Mesenchymal stem cell (in vitro differentiated cells and primary cell): ENCODE results near the gene SLCO2A1.

ENCODE experiments used
- DNase-seq: peaks from one replicate; pipeline ENCODE4 v3.0.0-alpha.2; 2013
- H2AFZ ChIP-seq: one replicate; pipeline ENCODE4 v1.6.1; 2013; ENCODE audit warnings: low read depth, mild to moderate bottlenecking, control low read depth, inconsistent platforms, low read length, moderate library complexity
- H2AK5ac ChIP-seq: 2 replicates; pipeline ENCODE4 v1.6.1; 2013; ENCODE audit warnings: low read length, moderate library complexity, mild to moderate bottlenecking, inconsistent platforms; ENCODE audit not compliant: severe bottlenecking
- H2BK120ac ChIP-seq: one replicate; pipeline ENCODE4 v1.6.1; 2013; ENCODE audit warnings: low read depth, mild to moderate bottlenecking, inconsistent platforms, low read length, moderate library complexity
- H2BK12ac ChIP-seq, 2 experiments: one replicate each; pipeline ENCODE4 v1.6.1; 2013; ENCODE audit warnings: inconsistent platforms in 2 of 2, low read length in 2 of 2, mild to moderate bottlenecking in 2 of 2, moderate library complexity in 2 of 2, control low read depth in 1 of 2
- H2BK15ac ChIP-seq: one replicate; pipeline ENCODE4 v1.6.1; 2013; ENCODE audit warnings: mild to moderate bottlenecking, low read depth, inconsistent platforms; ENCODE audit not compliant: poor library complexity, severe bottlenecking
- H2BK5ac ChIP-seq: 2 replicates; pipeline ENCODE4 v1.6.1; 2013; ENCODE audit warnings: low read depth, mild to moderate bottlenecking, low read length, control low read depth, inconsistent platforms; ENCODE audit not compliant: poor library complexity, severe bottlenecking
- H3K14ac ChIP-seq, 2 experiments: one replicate each; pipeline ENCODE4 v1.6.1; 2013; ENCODE audit warnings: inconsistent platforms in 2 of 2, low read length in 2 of 2, control low read depth in 1 of 2, mild to moderate bottlenecking in 1 of 2, moderate library complexity in 1 of 2
- H3K18ac ChIP-seq, 2 experiments: one replicate each; pipeline ENCODE4 v1.6.1; 2013; ENCODE audit warnings: inconsistent platforms in 2 of 2, low read length in 2 of 2, control low read depth in 1 of 2, low read depth in 1 of 2, mild to moderate bottlenecking in 1 of 2
- H3K23ac ChIP-seq, 2 experiments: one replicate each; pipeline ENCODE4 v1.6.1; 2013; ENCODE audit warnings: inconsistent platforms in 2 of 2, low read length in 2 of 2, mild to moderate bottlenecking in 2 of 2, moderate library complexity in 2 of 2, control low read depth in 1 of 2
- H3K27ac ChIP-seq: 2 replicates; pipeline ENCODE4 v1.5.1; 2013; ENCODE audit warnings: mild to moderate bottlenecking, moderate library complexity, low read length, control low read depth, inconsistent platforms; ENCODE audit not compliant: poor library complexity, severe bottlenecking
- H3K27me3 ChIP-seq, 2 experiments: 2 replicates each; pipeline versions ENCODE4 v1.6.1 to v1.7.0; 2013; ENCODE audit warnings: low read length in 2 of 2, mild to moderate bottlenecking in 2 of 2, moderate library complexity in 2 of 2, control low read depth in 1 of 2, inconsistent platforms in 1 of 2; ENCODE audit not compliant: control insufficient read depth in 1 of 2, insufficient read depth in 1 of 2
- H3K36me3 ChIP-seq, 2 experiments: 2 replicates each; pipeline versions ENCODE4 v1.6.1 to v1.7.0; 2013; ENCODE audit warnings: low read length in 2 of 2, control low read depth in 1 of 2, inconsistent platforms in 1 of 2, low read depth in 1 of 2, mild to moderate bottlenecking in 1 of 2; ENCODE audit not compliant: insufficient read depth in 2 of 2, control insufficient read depth in 1 of 2
- H3K4ac ChIP-seq, 2 experiments: one replicate each; pipeline ENCODE4 v1.6.1; 2013; ENCODE audit warnings: inconsistent platforms in 2 of 2, low read length in 2 of 2, mild to moderate bottlenecking in 2 of 2, moderate library complexity in 2 of 2, control low read depth in 1 of 2, low read depth in 1 of 2
- H3K4me1 ChIP-seq: 2 replicates; pipeline ENCODE4 v1.6.1; 2013; ENCODE audit warnings: low read depth, low read length, control low read depth; ENCODE audit not compliant: control insufficient read depth, insufficient read depth
- H3K4me2 ChIP-seq: 2 replicates; pipeline ENCODE4 v1.6.1; 2013; ENCODE audit warnings: low read length, mild to moderate bottlenecking, inconsistent platforms; ENCODE audit not compliant: poor library complexity, severe bottlenecking
- H3K4me3 ChIP-seq, 2 experiments: 2 replicates each; pipeline versions ENCODE4 v1.5.1 to v1.7.0; 2013; ENCODE audit warnings: low read length in 2 of 2, mild to moderate bottlenecking in 2 of 2, control low read depth in 1 of 2, low read depth in 1 of 2; ENCODE audit not compliant: insufficient read depth in 1 of 2
- H3K79me1 ChIP-seq: replicated peaks from 2 replicates; pipeline ENCODE4 v1.6.1; 2013; ENCODE audit warnings: mild to moderate bottlenecking, control low read depth, low read length, inconsistent platforms; ENCODE audit not compliant: poor library complexity, severe bottlenecking
- H3K9ac ChIP-seq: 2 replicates; pipeline ENCODE4 v1.7.0; 2013; ENCODE audit warnings: mild to moderate bottlenecking, low read length, moderate library complexity
- H3K9me3 ChIP-seq: 2 replicates; pipeline ENCODE4 v1.7.0; 2013; ENCODE audit warnings: mild to moderate bottlenecking, low read length; ENCODE audit not compliant: control insufficient read depth
- H4K8ac ChIP-seq: one replicate; pipeline ENCODE4 v1.6.1; 2013; ENCODE audit warnings: inconsistent platforms, mild to moderate bottlenecking, low read length, moderate library complexity
- H4K91ac ChIP-seq: one replicate; pipeline ENCODE4 v1.6.1; 2013; ENCODE audit warnings: mild to moderate bottlenecking, low read length, inconsistent platforms
- WGBS: methylation state at CpG from one replicate; pipeline ENCODE4 v1.1.7; 2013; ENCODE audit warnings: mixed read lengths; 5-methylcytosine and 5-hydroxymethylcytosine counted together

The SLCO2A1 gene

DNA sequence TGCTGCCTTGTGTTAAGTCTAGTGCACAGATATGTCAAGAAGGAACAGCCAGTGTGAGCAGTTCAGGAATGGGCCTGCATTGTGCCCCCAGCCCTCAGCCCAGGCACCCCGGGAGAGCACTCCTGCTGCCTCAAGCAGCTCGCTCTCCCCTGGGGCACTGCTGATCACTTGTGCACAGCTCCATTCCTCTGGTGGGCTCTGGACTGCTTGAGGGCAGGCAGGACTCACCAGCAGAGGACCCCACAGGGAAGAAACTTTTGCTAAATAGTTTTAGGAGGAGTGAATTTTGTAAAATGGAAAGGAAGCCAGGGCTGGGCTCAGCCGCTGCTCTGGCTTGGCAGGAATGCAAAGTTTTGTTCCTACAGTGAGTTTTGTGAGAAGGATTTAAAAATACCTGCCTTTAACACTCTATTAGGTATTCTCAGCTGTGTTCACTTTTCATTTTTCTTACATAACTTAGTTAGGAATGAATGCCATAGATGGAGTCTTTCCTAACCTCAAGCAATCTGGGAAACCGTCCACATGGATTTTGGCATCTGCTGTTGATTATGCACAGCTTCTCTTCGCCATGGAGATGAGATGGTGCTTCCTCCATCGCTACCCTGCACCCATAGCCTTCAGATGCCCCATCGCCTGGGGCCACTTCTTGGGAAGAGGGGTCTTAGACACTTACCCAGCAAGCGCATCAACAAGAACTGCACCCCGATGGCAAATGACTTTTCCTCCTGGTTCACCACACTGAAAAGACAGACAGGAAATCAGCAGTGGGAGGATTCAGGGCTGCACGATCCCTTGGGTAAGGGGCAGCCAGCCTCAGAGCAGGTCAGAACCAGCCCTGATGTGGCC lies 91.7 kb downstream of the SLCO2A1 start:
- Histone ChIP-seq H3K36me3 (no peaks in the 10 kb centered on the region), H2BK12ac (no peak overlapping the region), H3K9me3 (peaks cover 7% of the 10 kb centered on the region), H3K18ac (no peak overlapping the region), H3K9ac (no peak overlapping the region), H3K14ac (no peak overlapping the region), H3K4ac (no peak overlapping the region), H2BK120ac (no peak overlapping the region), H3K79me1 (no peaks in the 10 kb centered on the region), H2AFZ (no peak overlapping the region), H3K4me1 (peaks cover 3% of the 10 kb centered on the region), H3K27ac (no peak overlapping the region), H4K91ac (no peak overlapping the region), H2BK15ac (peak overlapping the region; percentile 56), H3K23ac (no peak overlapping the region), H2BK5ac (no peak overlapping the region), H3K27me3 (peaks cover 15 to 60% of the 10 kb centered on the region in 2 experiments), H3K4me3 (peak overlapping the region in 1 of 2 experiments; percentile 14), H4K8ac (no peak overlapping the region), H3K4me2 (no peak overlapping the region), H2AK5ac (no peak overlapping the region)
- WGBS, result 89% methylated on average over 9 of the region's 10 CpGs
- no peak for DNase-seq

GRCh38 chr3:133937061-133937686 lies 92.6 kb downstream of the SLCO2A1 start:
- Histone ChIP-seq H2BK15ac (no peak overlapping the region), H3K36me3 (no peaks in the 10 kb centered on the region), H3K27ac (no peak overlapping the region), H3K23ac (no peak overlapping the region), H3K4me2 (no peak overlapping the region), H3K79me1 (no peaks in the 10 kb centered on the region), H2BK5ac (no peak overlapping the region), H3K27me3 (peaks cover 15 to 52% of the 10 kb centered on the region in 2 experiments), H3K4me1 (peaks cover 3% of the 10 kb centered on the region), H4K8ac (no peak overlapping the region), H2BK120ac (no peak overlapping the region), H2AFZ (no peak overlapping the region), H3K9ac (no peak overlapping the region), H3K4ac (no peak overlapping the region), H3K18ac (no peak overlapping the region), H3K9me3 (peaks cover 7% of the 10 kb centered on the region), H4K91ac (no peak overlapping the region), H2AK5ac (no peak overlapping the region), H2BK12ac (no peak overlapping the region), H3K4me3 (no peak overlapping the region), H3K14ac (no peak overlapping the region)
- WGBS, result 71% methylated on average over 8 of the region's 8 CpGs
- no peak for DNase-seq

- Histone ChIP-seq H2BK15ac (no peak overlapping the region), H3K14ac (no peak overlapping the region), H3K4me1 (no peaks in the 10 kb centered on the region), H3K9ac (no peak overlapping the region), H3K23ac (no peak overlapping the region), H3K79me1 (no peaks in the 10 kb centered on the region), H3K4me2 (no peak overlapping the region), H3K9me3 (peaks cover 7% of the 10 kb centered on the region), H3K18ac (no peak overlapping the region), H3K4ac (no peak overlapping the region), H3K27ac (no peak overlapping the region), H2AK5ac (no peak overlapping the region), H2BK5ac (no peak overlapping the region), H2AFZ (no peak overlapping the region), H4K8ac (no peak overlapping the region), H2BK120ac (no peak overlapping the region), H3K36me3 (no peaks in the 10 kb centered on the region), H3K4me3 (no peak overlapping the region), H4K91ac (no peak overlapping the region), H2BK12ac (no peak overlapping the region), H3K27me3 (peaks cover 15 to 47% of the 10 kb centered on the region in 2 experiments)
- WGBS, result 78% methylated on average over 13 of the region's 13 CpGs
- DNase-seq, result no peak
These were observed 93.6 kb downstream of the SLCO2A1 start for GRCh38 chr3:133935843-133936769.
